HG02642 (cell line): ENCODE data around the gene GART.

Source experiments
- ATAC-seq: cut with Tn5 transposase; IDR thresholded peaks from one replicate; pipeline ENCODE4 v1.9.1; 2021; ENCODE audit warnings: mild to moderate bottlenecking; ENCODE audit not compliant: unreplicated experiment, poor library complexity

GART gene

GRCh38 chr21:33554236-33554981 is 12.5 kb upstream of the GART start:
- ATAC-seq: no peak

- no peak for ATAC-seq
Measured at GRCh38 chr21:33552999-33553598, 11.2 kb upstream of the GART start.

- no peak for ATAC-seq
Measured at GRCh38 chr21:33552093-33552998, 10.4 kb upstream of the GART start.

- ATAC-seq: no peak
Measured at GRCh38 chr21:33551664-33552063, 9.7 kb upstream of the GART start.

- no peak for ATAC-seq
Measured at GRCh38 chr21:33550772-33551660, 9.1 kb upstream of the GART start.

- ATAC-seq: no peak
Measured at GRCh38 chr21:33549848-33550771, 8.2 kb upstream of the GART start.

GRCh38 chr21:33546086-33546485 is 4.2 kb upstream of the GART start:
- no peak for ATAC-seq

GRCh38 chr21:33544451-33545195 is 2.7 kb upstream of the GART start:
- no peak for ATAC-seq

- peak; percentile 19 for ATAC-seq
Measured at GRCh38 chr21:33543505-33544129, 1.7 kb upstream of the GART start.

- ATAC-seq: peak; percentile 94
Measured at GRCh38 chr21:33542640-33543504, 955 bp upstream of the GART start, which contains the start of gene SON. SON (plus strand) TSS chr21:33543038; CDS start chr21:33543093, 55 bp downstream.

GRCh38 chr21:33541105-33541711 is 709 bp downstream of the GART start:
- no peak for ATAC-seq

GRCh38 chr21:33540711-33541104 is 1.2 kb downstream of the GART start:
- ATAC-seq: no peak

GRCh38 chr21:33539616-33540015 is 2.3 kb downstream of the GART start:
- no peak for ATAC-seq

- ATAC-seq: no peak
Measured at GRCh38 chr21:33537212-33537611, 4.7 kb downstream of the GART start.

- no peak for ATAC-seq
Measured at GRCh38 chr21:33531007-33531406, 10.9 kb downstream of the GART start.

GRCh38 chr21:33522953-33523349 is 19.0 kb downstream of the GART start:
- ATAC-seq: no peak
